ENCODE results near the gene NDUFS5. TPM values are rescaled to one million over a fixed set of nuclear protein-coding genes. Genes with fewer than 3 reads are reported as not detected.
"Not testable (repeated sequence)": the region's sequence is repeated elsewhere in the genome, so short reads cannot be mapped to it uniquely, and the experiment has no call there.

Gene NDUFS5
- polyA plus RNA-seq, 1 donor (not counting 4 experiments of a cell fraction or from before 2014, with no cell fraction given): 977 TPM

DNA sequence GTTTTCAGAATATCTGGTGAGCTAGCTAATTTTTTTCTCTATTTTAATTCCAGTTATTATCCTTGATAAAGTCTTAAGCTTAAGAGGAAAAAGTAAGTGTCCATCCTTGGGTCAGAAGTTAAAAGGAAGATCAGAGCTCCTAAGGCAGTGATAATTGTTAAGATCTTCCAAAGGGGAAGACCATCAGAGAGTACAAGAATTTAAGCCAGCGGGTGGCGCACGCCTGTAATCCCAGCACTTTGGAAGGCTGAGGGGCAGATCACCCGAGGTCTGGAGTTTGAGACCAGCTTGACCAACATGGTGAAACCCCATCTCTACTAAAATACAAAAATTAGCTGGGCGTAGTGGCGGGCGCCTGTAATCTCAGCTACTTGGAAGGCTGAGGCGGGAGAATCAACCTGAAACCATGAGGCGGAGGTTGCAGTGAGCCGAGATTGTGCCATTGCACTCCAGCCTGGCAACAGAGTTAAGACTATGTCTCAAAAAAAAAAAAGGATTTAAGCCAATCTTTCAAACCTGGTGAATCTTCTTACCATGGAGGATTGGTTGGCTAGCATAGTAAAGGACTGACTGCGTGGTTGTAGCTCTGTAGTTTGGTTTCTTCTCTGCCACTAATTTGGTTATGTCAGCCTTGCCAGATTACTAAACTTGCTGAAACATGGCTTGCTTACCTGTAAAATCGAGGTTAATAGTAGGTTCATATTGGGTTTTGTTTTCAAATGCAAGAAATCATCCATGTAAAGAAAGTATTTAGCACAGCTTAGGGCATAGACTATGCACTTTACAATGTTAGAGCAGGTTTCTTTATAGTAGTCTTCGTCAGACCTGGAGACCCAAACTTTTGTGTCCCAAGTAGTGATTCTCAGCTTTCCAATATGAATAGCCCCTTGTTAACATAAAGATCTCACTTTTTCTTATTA, 19.2 kb upstream of the NDUFS5 start:
- Histone ChIP-seq H3K9me3 (ENCODE audit: control insufficient read depth, low read depth, low read length) (no peaks in the 10 kb centered on the region), H3K79me2 (ENCODE audit: control insufficient read depth, insufficient read depth, low read length) (peaks cover 9% of the 10 kb centered on the region), H3K9ac (ENCODE audit: control insufficient read depth, extremely low read depth, insufficient read depth, low read length) (no peak overlapping the region), H3K4me2 (ENCODE audit: control insufficient read depth, extremely low read depth, insufficient read depth, low read depth, low read length) (no peak overlapping the region), H3K36me3 (ENCODE audit: control insufficient read depth in 2 of 2, extremely low read depth in 1 of 2, insufficient read depth in 2 of 2, low read length in 2 of 2) (peaks cover 20 to 33% of the 10 kb centered on the region in 2 experiments), H4K20me1 (ENCODE audit: control insufficient read depth, extremely low read depth, insufficient read depth, low read length) (no peaks in the 10 kb centered on the region), H3K4me1 (ENCODE audit: control insufficient read depth, extremely low read depth, insufficient read depth, low read length) (peaks cover 28% of the 10 kb centered on the region), H3K27me3 (ENCODE audit: control insufficient read depth, extremely low read depth, insufficient read depth, low read length) (no peaks in the 10 kb centered on the region), H3K4me3 (ENCODE audit: control insufficient read depth in 2 of 3, extremely low read depth in 1 of 3, insufficient read depth in 2 of 3, low read depth in 1 of 3, low read length in 3 of 3) (no peak overlapping the region), H3K9me1 (ENCODE audit: control insufficient read depth, extremely low read depth, insufficient read depth, low read length) (no peaks in the 10 kb centered on the region), H2AFZ (ENCODE audit: control insufficient read depth, low read length) (no peak overlapping the region), H3K27ac (ENCODE audit: control insufficient read depth, insufficient read depth, low read length) (no peak overlapping the region)
- TF ChIP-seq EZH2 (IDR thresholded peaks at IDR 0.05; ENCODE audit: low read length): no peak
- TF ChIP-seq, protein P1, sequence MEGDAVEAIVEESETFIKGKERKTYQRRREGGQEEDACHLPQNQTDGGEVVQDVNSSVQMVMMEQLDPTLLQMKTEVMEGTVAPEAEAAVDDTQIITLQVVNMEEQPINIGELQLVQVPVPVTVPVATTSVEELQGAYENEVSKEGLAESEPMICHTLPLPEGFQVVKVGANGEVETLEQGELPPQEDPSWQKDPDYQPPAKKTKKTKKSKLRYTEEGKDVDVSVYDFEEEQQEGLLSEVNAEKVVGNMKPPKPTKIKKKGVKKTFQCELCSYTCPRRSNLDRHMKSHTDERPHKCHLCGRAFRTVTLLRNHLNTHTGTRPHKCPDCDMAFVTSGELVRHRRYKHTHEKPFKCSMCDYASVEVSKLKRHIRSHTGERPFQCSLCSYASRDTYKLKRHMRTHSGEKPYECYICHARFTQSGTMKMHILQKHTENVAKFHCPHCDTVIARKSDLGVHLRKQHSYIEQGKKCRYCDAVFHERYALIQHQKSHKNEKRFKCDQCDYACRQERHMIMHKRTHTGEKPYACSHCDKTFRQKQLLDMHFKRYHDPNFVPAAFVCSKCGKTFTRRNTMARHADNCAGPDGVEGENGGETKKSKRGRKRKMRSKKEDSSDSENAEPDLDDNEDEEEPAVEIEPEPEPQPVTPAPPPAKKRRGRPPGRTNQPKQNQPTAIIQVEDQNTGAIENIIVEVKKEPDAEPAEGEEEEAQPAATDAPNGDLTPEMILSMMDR (optimal IDR thresholded peaks at IDR 0.05 in 1 of 3, IDR thresholded peaks at IDR 0.05 in 1 of 3, conservative IDR thresholded peaks at IDR 0.05 in 1 of 3; ENCODE audit: extremely low read depth in 1 of 3, insufficient read depth in 2 of 3, low read length in 3 of 3): no peak
- DNase-seq (ENCODE audit: low read depth, low spot score): no peak
- no peak for FAIRE-seq
- dilution Hi-C loops (cut with MboI; ENCODE audit: extremely low pct_ligation_motif_present, low sequenced_read_pairs): no loop called here

DNA sequence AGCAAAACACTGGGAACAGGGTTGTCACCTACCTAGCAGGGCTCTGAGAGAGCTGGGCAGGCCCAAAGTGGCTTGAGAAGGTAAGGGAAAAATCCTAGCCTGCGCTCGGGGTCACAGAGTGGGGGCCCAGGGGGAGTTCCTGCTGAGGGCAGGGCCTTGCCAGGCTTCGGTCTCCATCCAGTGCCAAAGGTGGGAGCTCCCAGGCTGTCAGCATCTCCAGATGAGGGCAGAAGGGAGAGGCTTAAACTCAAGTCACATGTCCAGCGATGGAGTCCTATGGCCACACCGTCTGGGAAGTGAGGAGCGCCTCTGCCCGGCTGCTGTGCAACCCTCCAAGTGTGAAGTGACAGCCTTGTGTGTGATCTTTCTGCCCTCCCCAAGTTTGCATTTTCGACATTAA, 11.2 kb upstream of the NDUFS5 start:
- H3K79me2 ChIP-seq (ENCODE audit: control insufficient read depth, insufficient read depth, low read length); H3K4me1 ChIP-seq (ENCODE audit: control insufficient read depth, extremely low read depth, insufficient read depth, low read length); DNase-seq (ENCODE audit: low read depth, low spot score); H3K27ac ChIP-seq (ENCODE audit: control insufficient read depth, insufficient read depth, low read length); H3K36me3 ChIP-seq (ENCODE audit: control insufficient read depth in 2 of 2, extremely low read depth in 1 of 2, insufficient read depth in 2 of 2, low read length in 2 of 2); H2AFZ ChIP-seq (ENCODE audit: control insufficient read depth, low read length); dilution Hi-C loops (cut with MboI; ENCODE audit: extremely low pct_ligation_motif_present, low sequenced_read_pairs); H3K4me2 ChIP-seq (ENCODE audit: control insufficient read depth, extremely low read depth, insufficient read depth, low read depth, low read length); H3K27me3 ChIP-seq (ENCODE audit: control insufficient read depth, extremely low read depth, insufficient read depth, low read length); H3K4me3 ChIP-seq (ENCODE audit: control insufficient read depth in 2 of 3, extremely low read depth in 1 of 3, insufficient read depth in 2 of 3, low read depth in 1 of 3, low read length in 3 of 3); H4K20me1 ChIP-seq (ENCODE audit: control insufficient read depth, extremely low read depth, insufficient read depth, low read length); H3K9me3 ChIP-seq (ENCODE audit: control insufficient read depth, low read depth, low read length); H3K9me1 ChIP-seq (ENCODE audit: control insufficient read depth, extremely low read depth, insufficient read depth, low read length); H3K9ac ChIP-seq (ENCODE audit: control insufficient read depth, extremely low read depth, insufficient read depth, low read length); FAIRE-seq: not testable (repeated sequence)
